BE2C (cell line): ENCODE measurements around the gene FSD1L.
"Not testable (repeated sequence)": the region's sequence is repeated elsewhere in the genome, so short reads cannot be mapped to it uniquely, and the experiment has no call there.

ENCODE experiments used
- DNase-seq: peaks from one replicate; pipeline ENCODE4 v3.0.0-alpha.2; 2020
- H3K27me3 ChIP-seq: fragments of 250-450 bp; sonication (Bioruptor Pico); 2 replicates; pipeline ENCODE4 v1.5.1; 2020; ENCODE audit warnings: mild to moderate bottlenecking
- H3K36me3 ChIP-seq: fragments of 250-450 bp; sonication (Bioruptor Pico); 2 replicates; pipeline ENCODE4 v1.5.1; 2020; ENCODE audit warnings: mild to moderate bottlenecking
- H3K4me1 ChIP-seq: fragments of 250-450 bp; sonication (Bioruptor Pico); 2 replicates; pipeline ENCODE4 v1.5.1; 2020
- H3K4me3 ChIP-seq: 2 replicates; pipeline ENCODE4 v1.5.1; 2011; ENCODE audit warnings: low read depth, low read length
- H3K9me3 ChIP-seq: fragments of 250-450 bp; sonication (Bioruptor Pico); 2 replicates; pipeline ENCODE4 v1.5.1; 2020
- TF ChIP-seq, protein P1 (sequence below): IDR thresholded peaks from 2 replicates; pipeline ENCODE4 v1.5.1; 2012; ENCODE audit warnings: mild to moderate bottlenecking, low read depth, low read length

The FSD1L gene

GRCh38 chr9:105511446-105511845 lies 63.6 kb downstream of the FSD1L start:
- peaks cover 13% of the 10 kb centered on the region for H3K36me3 ChIP-seq
- no peak for DNase-seq
- H3K4me3 ChIP-seq: no peak overlapping the region
- TF ChIP-seq, protein P1, sequence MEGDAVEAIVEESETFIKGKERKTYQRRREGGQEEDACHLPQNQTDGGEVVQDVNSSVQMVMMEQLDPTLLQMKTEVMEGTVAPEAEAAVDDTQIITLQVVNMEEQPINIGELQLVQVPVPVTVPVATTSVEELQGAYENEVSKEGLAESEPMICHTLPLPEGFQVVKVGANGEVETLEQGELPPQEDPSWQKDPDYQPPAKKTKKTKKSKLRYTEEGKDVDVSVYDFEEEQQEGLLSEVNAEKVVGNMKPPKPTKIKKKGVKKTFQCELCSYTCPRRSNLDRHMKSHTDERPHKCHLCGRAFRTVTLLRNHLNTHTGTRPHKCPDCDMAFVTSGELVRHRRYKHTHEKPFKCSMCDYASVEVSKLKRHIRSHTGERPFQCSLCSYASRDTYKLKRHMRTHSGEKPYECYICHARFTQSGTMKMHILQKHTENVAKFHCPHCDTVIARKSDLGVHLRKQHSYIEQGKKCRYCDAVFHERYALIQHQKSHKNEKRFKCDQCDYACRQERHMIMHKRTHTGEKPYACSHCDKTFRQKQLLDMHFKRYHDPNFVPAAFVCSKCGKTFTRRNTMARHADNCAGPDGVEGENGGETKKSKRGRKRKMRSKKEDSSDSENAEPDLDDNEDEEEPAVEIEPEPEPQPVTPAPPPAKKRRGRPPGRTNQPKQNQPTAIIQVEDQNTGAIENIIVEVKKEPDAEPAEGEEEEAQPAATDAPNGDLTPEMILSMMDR: no peak
- no peaks in the 10 kb centered on the region for H3K4me1 ChIP-seq
- H3K9me3 ChIP-seq: no peaks in the 10 kb centered on the region
- no peaks in the 10 kb centered on the region for H3K27me3 ChIP-seq

- Histone ChIP-seq H3K36me3 (peaks cover 13% of the 10 kb centered on the region), H3K4me3 (no peak overlapping the region), H3K4me1 (no peaks in the 10 kb centered on the region), H3K27me3 (no peaks in the 10 kb centered on the region), H3K9me3 (no peaks in the 10 kb centered on the region)
- TF ChIP-seq, protein P1: no peak
- DNase-seq: no peak
Measured at GRCh38 chr9:105515811-105516413, 68.1 kb downstream of the FSD1L start.

DNA sequence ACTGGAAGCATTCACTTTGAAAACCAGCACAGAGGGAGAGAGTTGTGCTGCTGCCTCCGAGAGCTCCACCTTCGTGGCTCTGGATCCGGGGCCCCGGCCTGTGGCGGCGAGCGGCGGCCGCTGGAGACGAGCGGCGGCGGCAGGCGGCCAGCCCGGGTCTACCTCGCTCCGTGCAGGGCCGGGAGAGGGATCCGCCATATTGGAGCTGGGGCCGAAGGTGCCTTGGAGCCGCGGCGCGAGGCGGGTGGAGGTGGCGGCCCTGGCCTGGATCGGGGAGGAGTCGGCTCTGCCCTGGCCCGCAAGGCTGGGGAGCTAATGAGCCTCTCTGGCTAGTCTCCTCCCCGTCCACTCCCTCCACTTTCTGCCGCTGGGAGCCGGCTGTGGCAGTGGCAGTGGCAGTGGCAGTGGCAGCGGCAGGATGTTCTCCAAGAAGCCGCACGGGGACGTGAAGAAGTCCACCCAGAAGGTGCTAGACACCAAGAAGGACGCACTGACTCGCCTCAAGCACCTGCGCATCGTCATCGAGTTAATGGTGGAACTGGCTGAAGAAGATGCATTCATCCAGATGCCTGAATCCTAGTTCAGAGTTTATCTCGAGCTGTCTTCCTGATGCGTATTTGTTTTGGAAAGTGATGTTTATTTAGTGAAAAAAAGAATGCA lies 72.0 kb downstream of the FSD1L start:
- peak; percentile 40 for DNase-seq
- H3K9me3 ChIP-seq, H3K27me3 ChIP-seq, H3K4me1 ChIP-seq, H3K4me3 ChIP-seq: not testable (repeated sequence)
- H3K36me3 ChIP-seq: peaks cover 10% of the 10 kb centered on the region

DNA sequence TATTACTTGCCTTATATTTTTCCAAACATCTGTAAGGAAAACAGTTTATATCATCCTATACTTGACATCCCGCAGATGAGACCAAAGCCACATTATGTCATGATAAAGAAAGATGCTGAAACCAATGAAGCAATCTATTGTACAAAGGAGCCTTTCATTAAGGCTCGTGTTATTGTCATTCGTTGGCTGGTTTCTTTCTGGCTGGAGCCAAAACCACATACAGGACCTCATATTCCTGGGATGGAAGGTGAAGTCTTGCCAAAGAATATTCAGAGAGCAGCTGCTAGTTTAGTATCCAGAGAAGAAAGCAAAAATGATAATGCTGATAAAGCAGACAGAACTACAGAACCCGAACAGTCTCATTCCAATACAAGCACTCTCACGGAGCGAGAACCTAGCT lies 73.2 kb downstream of the FSD1L start:
- H3K36me3 ChIP-seq, H3K27me3 ChIP-seq, DNase-seq, H3K4me1 ChIP-seq, H3K9me3 ChIP-seq, H3K4me3 ChIP-seq: not testable (repeated sequence)

DNA sequence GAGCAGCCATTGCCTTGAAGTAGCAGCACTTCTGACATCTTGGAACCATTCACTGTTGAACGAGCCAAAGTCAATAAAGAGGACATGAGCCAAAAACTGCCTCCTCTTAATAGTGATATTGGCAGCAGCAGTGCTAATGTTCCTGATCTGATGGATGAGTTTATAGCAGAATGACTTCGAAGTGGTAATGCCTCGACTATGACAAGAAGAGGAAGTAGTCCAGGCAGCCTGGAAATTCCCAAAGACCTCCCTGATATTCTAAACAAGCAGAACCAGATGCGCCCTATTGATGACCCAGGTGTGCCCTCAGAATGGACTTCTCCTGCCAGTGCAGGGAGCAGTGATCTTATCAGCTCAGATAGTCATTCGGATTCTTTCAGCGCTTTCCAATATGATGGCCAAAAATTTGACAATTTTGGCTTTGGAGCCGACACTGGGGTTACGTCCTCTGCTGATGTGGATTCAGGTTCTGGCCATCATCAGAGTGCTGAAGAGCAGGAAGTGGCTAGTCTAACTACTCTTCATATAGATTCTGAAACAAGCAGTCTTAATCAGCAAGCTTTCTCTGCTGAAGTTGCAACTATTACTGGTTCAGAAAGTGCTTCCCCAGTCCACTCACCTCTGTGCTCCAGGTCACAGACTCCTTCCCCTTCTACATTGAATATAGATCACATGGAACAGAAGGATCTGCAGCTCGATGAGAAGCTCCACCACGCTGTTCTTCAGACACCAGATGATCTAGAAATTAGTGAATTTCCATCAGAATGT lies 75.0 kb downstream of the FSD1L start:
- not testable (repeated sequence) for H3K36me3 ChIP-seq, H3K4me1 ChIP-seq, H3K27me3 ChIP-seq, H3K9me3 ChIP-seq, DNase-seq, H3K4me3 ChIP-seq

GRCh38 chr9:105531530-105531929 lies 83.7 kb downstream of the FSD1L start:
- no peak for DNase-seq
- H3K4me3 ChIP-seq: no peak overlapping the region
- H3K27me3 ChIP-seq: no peaks in the 10 kb centered on the region
- TF ChIP-seq, protein P1: no peak
- H3K4me1 ChIP-seq: no peaks in the 10 kb centered on the region
- peaks cover 14% of the 10 kb centered on the region for H3K36me3 ChIP-seq
- no peaks in the 10 kb centered on the region for H3K9me3 ChIP-seq

DNA sequence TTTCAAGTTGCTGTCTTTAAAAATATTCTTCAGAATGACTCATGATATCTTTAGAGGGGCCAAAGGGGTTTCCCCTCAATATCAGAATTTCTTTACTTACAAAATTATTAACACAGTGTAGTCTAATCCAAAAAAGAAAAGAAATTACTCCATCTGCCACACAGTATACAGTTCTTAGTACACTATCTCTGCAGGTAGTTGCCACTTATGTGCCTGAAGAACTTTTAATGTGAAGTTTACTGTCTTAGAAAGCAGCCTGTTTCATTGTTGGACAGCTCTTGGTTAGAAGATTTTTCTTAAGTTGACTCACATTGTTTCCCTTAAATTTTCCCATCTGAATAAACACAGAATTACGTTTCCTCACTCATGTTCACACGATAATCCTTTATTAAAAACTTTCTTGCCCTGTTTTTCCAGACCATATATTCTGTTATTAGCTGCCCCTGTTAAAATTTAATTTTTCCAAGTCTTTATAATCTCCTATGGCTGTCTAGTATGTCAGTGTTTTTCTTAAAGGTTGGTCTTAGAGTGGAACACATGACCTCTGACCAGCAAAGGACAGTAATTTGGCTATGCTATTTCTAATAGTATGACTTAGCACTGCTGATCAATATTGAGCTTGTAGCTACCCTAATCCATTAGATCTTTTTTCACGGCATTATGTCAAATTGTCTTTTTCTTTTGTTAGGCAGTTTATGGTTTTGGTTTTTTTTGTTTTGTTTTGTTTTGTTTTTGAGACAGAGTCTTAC lies 88.3 kb downstream of the FSD1L start:
- Histone ChIP-seq H3K4me1 (no peaks in the 10 kb centered on the region), H3K36me3 (peaks cover 5% of the 10 kb centered on the region; the same call in 1 of the 2 replicates), H3K27me3 (no peaks in the 10 kb centered on the region), H3K9me3 (no peaks in the 10 kb centered on the region), H3K4me3 (no peak overlapping the region)
- TF ChIP-seq, protein P1: no peak
- DNase-seq: no peak
